Body of pancreas (tissue), 4 donors: ENCODE results near the gene GPR31. TPM values are rescaled to one million over a fixed set of nuclear protein-coding genes. Genes with fewer than 3 reads are reported as not detected.

Experiments used
- ATAC-seq: fragments of 150-250 bp; one replicate; pipeline ENCODE4 v1.9.1; 2016
- DNase-seq, 4 donors: peaks; one replicate each; pipeline ENCODE4 v3.0.0-alpha.2; 2019
- H3K27ac ChIP-seq, 4 donors: fragments of 200-600 bp; sonication (generic); 1 replicate in 3 of 4; 2 replicates in 1 of 4; pipeline versions ENCODE4 v1.5.1 to v1.6.1; 2016 to 2019; ENCODE audit warnings: mild to moderate bottlenecking in 1 of 4, mixed read lengths in 1 of 4, moderate library complexity in 1 of 4
- H3K27me3 ChIP-seq, 2 donors: fragments of 200-600 bp; sonication (generic); one replicate each; pipeline ENCODE4 v1.6.0; 2016; ENCODE audit warnings: mild to moderate bottlenecking in 1 of 2
- H3K36me3 ChIP-seq, 2 donors: fragments of 200-600 bp; sonication (generic); replicated peaks in 1 of 2; 2 replicates each; pipeline ENCODE4 v1.5.1; 2016; ENCODE audit warnings: low read depth in 2 of 2; ENCODE audit not compliant: insufficient read depth in 1 of 2
- H3K4me1 ChIP-seq: fragments of 200-600 bp; sonication (generic); one replicate; pipeline ENCODE4 v1.6.0; 2016
- H3K4me3 ChIP-seq, 2 donors: fragments of 200-600 bp; sonication (generic); 1 replicate in 1 of 2; 2 replicates in 1 of 2; pipeline ENCODE4 v1.5.1; 2016 to 2019
- H3K9me3 ChIP-seq, 3 donors: fragments of 200-600 bp; sonication (generic); 1 replicate in 2 of 3; 2 replicates in 1 of 3; pipeline ENCODE4 v1.5.1; 2016
- CTCF ChIP-seq, 7 experiments: fragments of 450-650 bp in 4 of 7; fragments of 200-600 bp in 3 of 7; sonication (generic) in 3 of 7; IDR thresholded peaks; one replicate each; pipeline ENCODE4 v1.5.1; 2016 to 2019; ENCODE audit warnings: antibody characterized with exemption in 7 of 7
- POLR2A ChIP-seq, 3 donors: fragments of 450-650 bp; IDR thresholded peaks; one replicate each; pipeline ENCODE4 v1.6.1; 2016; ENCODE audit warnings: antibody characterized with exemption in 3 of 3, mild to moderate bottlenecking in 2 of 3
- WGBS, 2 donors: methylation state at CpG; one replicate each; pipeline ENCODE4 v1.1.5; 2017; 5-methylcytosine and 5-hydroxymethylcytosine counted together
- intact Hi-C: fragments of 100-400 bp; cut with DNase I; formaldehyde crosslinking; loops from one replicate; pipeline ENCODE4 v1.15.1; 2023
- total RNA-seq, 2 donors: library from RNA; depleted of rRNA; stranded (reverse); fragments of >200 nt; gene quantifications; one replicate each; pipeline ENCODE4 v1.1.0, GENCODE V29; 2016

Gene GPR31
- total RNA-seq, 2 donors from 2014 or later = not detected

- intact Hi-C loops = no loop called here
- WGBS, 2 donors = 61 to 72% methylated on average over 14 of the region's 14 CpGs
- Histone ChIP-seq H3K4me1 (no peaks in the 10 kb centered on the region), H3K27ac (no peak overlapping the region), H3K36me3 (no peaks in the 10 kb centered on the region), H3K4me3 (no peak overlapping the region), H3K9me3 (no peaks in the 10 kb centered on the region), H3K27me3 (no peaks in the 10 kb centered on the region)
- TF ChIP-seq POLR2A (IDR thresholded peaks at IDR 0.05) (no peak), CTCF (IDR thresholded peaks at IDR 0.05) (no peak)
- no peak for ATAC-seq
- DNase-seq = no peak
These were observed 40.9 kb downstream of the GPR31 start for GRCh38 chr6:167116838-167117228.

GRCh38 chr6:167116109-167116837 is 41.5 kb downstream of the GPR31 start:
- Histone ChIP-seq H3K9me3 (no peaks in the 10 kb centered on the region), H3K27me3 (no peaks in the 10 kb centered on the region), H3K36me3 (no peaks in the 10 kb centered on the region), H3K27ac (no peak overlapping the region), H3K4me1 (no peaks in the 10 kb centered on the region), H3K4me3 (no peak overlapping the region)
- WGBS, 2 donors = 45 to 53% methylated on average over 25 of the region's 25 CpGs
- intact Hi-C loops = no loop called here
- ATAC-seq (no peak), DNase-seq (peak in 3 of 4 donors; percentile 12 to 48 (median 25))
- no peak for TF ChIP-seq POLR2A (IDR thresholded peaks at IDR 0.05)
- TF ChIP-seq CTCF (IDR thresholded peaks at IDR 0.05) = no peak

- H3K27ac ChIP-seq = no peak overlapping the region
- WGBS, 2 donors = 70 to 74% methylated on average over 10 of the region's 10 CpGs
- H3K27me3 ChIP-seq = no peaks in the 10 kb centered on the region
- no peak overlapping the region for H3K4me3 ChIP-seq
- DNase-seq (no peak), ATAC-seq (no peak)
- H3K9me3 ChIP-seq = no peaks in the 10 kb centered on the region
- TF ChIP-seq POLR2A (IDR thresholded peaks at IDR 0.05) = no peak
- TF ChIP-seq CTCF (IDR thresholded peaks at IDR 0.05) = no peak
- H3K36me3 ChIP-seq = no peaks in the 10 kb centered on the region
- intact Hi-C loops = no loop called here
- H3K4me1 ChIP-seq = no peaks in the 10 kb centered on the region
These were observed 42.7 kb downstream of the GPR31 start for GRCh38 chr6:167115054-167115453.

- H3K36me3 ChIP-seq = no peaks in the 10 kb centered on the region
- TF ChIP-seq CTCF (IDR thresholded peaks at IDR 0.05) = no peak
- no peak for TF ChIP-seq POLR2A (IDR thresholded peaks at IDR 0.05)
- no peaks in the 10 kb centered on the region for H3K9me3 ChIP-seq
- H3K4me3 ChIP-seq = no peak overlapping the region
- H3K4me1 ChIP-seq = no peaks in the 10 kb centered on the region
- DNase-seq (no peak), ATAC-seq (no peak)
- no peak overlapping the region for H3K27ac ChIP-seq
- 65% methylated on average over 25 of the region's 25 CpGs for WGBS, 2 donors
- no peaks in the 10 kb centered on the region for H3K27me3 ChIP-seq
- intact Hi-C loops = no loop called here
These were observed 43.6 kb downstream of the GPR31 start for GRCh38 chr6:167113935-167114910.
